A673 (cell line): ENCODE measurements around the gene SLC26A1. TPM values are rescaled to one million over a fixed set of nuclear protein-coding genes. Genes with fewer than 3 reads are reported as not detected.
"Not testable (repeated sequence)": the region's sequence is repeated elsewhere in the genome, so short reads cannot be mapped to it uniquely, and the experiment has no call there.

Experiments used
- BruUV-seq: library from RNA; stranded (reverse); fragments of 400-500 nt; replicated peaks from 2 replicates; lab custom pipeline; 2021; lab: Mats Ljungman, UMichigan
- CTCF ChIA-PET: fragments of 300-600 bp; sonication (Branson Sonifier 250); formaldehyde crosslinking; loops from one replicate; lab custom pipeline; 2022; ENCODE audit warnings: antibody characterized with exemption; lab: Charles Lee
- POLR2A ChIA-PET: fragments of 300-600 bp; sonication (Branson Sonifier 250); formaldehyde crosslinking; loops from one replicate; lab custom pipeline; 2022; ENCODE audit warnings: antibody characterized with exemption; ENCODE audit not compliant: low non-redundant PET; lab: Charles Lee
- DNase-seq: peaks from one replicate; pipeline ENCODE4 v3.0.0-alpha.2; 2015; ENCODE audit warnings: low spot score
- H3K27ac ChIP-seq: fragments of 200-600 bp; sonication (generic); 2 replicates; pipeline ENCODE4 v1.5.1; 2016; ENCODE audit warnings: mixed run types, low read depth, mild to moderate bottlenecking, mixed read lengths, antibody characterized with exemption, low read length; ENCODE audit not compliant: poor library complexity, severe bottlenecking
- H3K27me3 ChIP-seq: fragments of 200-600 bp; sonication (generic); replicated peaks from 2 replicates; pipeline ENCODE4 v1.6.1; 2017; ENCODE audit warnings: mixed run types, low read depth, mild to moderate bottlenecking, mixed read lengths, antibody characterized with exemption, low read length; ENCODE audit not compliant: insufficient read depth, poor library complexity
- H3K36me3 ChIP-seq: fragments of 200-600 bp; sonication (generic); 2 replicates; pipeline ENCODE4 v1.6.1; 2016; ENCODE audit warnings: mixed run types, mild to moderate bottlenecking, mixed read lengths, antibody characterized with exemption, low read length; ENCODE audit not compliant: insufficient read depth, poor library complexity, severe bottlenecking
- H3K4me1 ChIP-seq: fragments of 200-600 bp; sonication (generic); 2 replicates; pipeline ENCODE4 v1.6.1; 2017; ENCODE audit warnings: mixed run types, mild to moderate bottlenecking, mixed read lengths, antibody characterized with exemption, low read length; ENCODE audit not compliant: insufficient read depth, poor library complexity, severe bottlenecking
- H3K4me3 ChIP-seq: fragments of 200-600 bp; sonication (generic); 2 replicates; pipeline ENCODE4 v1.5.1; 2016; ENCODE audit warnings: low read depth, mixed run types, mild to moderate bottlenecking, mixed read lengths, low read length; ENCODE audit not compliant: poor library complexity, severe bottlenecking
- H3K9me3 ChIP-seq: fragments of 200-600 bp; sonication (generic); 2 replicates; pipeline ENCODE4 v1.6.1; 2016; ENCODE audit warnings: mixed run types, low read depth, mild to moderate bottlenecking, mixed read lengths, antibody characterized with exemption, low read length; ENCODE audit not compliant: poor library complexity, severe bottlenecking
- CTCF ChIP-seq: fragments of 300-800, 200-600 bp; sonication (generic); conservative IDR thresholded peaks from 2 replicates; pipeline ENCODE4 v1.5.1; 2017; ENCODE audit warnings: low read depth, mild to moderate bottlenecking, antibody characterized with exemption, low read length, moderate library complexity, mixed read lengths
- EZH2 ChIP-seq: fragments of 200-600 bp; sonication (generic); IDR thresholded peaks from 2 replicates; pipeline ENCODE4 v1.6.1; 2017; ENCODE audit warnings: borderline replicate concordance, low read depth, mild to moderate bottlenecking, mixed read lengths, antibody characterized with exemption, low read length; ENCODE audit not compliant: poor library complexity, severe bottlenecking
- intact Hi-C: fragments of 100-400 bp; cut with micrococcal nuclease; formaldehyde crosslinking; loops from one replicate; pipeline ENCODE4 v1.10.0; 2022; ENCODE audit not compliant: unreplicated experiment
- total RNA-seq: library from RNA; stranded (reverse); gene quantifications from 2 replicates; pipeline ENCODE4 v1.2.3, GENCODE V29; 2021

The SLC26A1 gene
- total RNA-seq, 1 experiment from 2014 or later: 0.30 TPM

- Histone ChIP-seq H3K9me3 (no peaks in the 10 kb centered on the region), H3K27me3 (peaks cover 85% of the 10 kb centered on the region), H3K4me3 (no peak overlapping the region), H3K27ac (no peak overlapping the region), H3K36me3 (no peaks in the 10 kb centered on the region), H3K4me1 (peaks cover 13% of the 10 kb centered on the region)
- intact Hi-C loops: no loop called here
- POLR2A ChIA-PET: no interaction called here
- no TSS peak for BruUV-seq
- TF ChIP-seq EZH2 (no peak), CTCF (no peak)
- DNase-seq: no peak
- CTCF ChIA-PET: no interaction called here
These were observed 6.8 kb upstream of the SLC26A1 start for GRCh38 chr4:999882-1000425.

- Histone ChIP-seq H3K4me1 (peaks cover 13% of the 10 kb centered on the region), H3K27me3 (peaks cover 79% of the 10 kb centered on the region)
- intact Hi-C loops, BruUV-seq, H3K36me3 ChIP-seq, H3K27ac ChIP-seq, POLR2A ChIA-PET, H3K9me3 ChIP-seq, H3K4me3 ChIP-seq: not testable (repeated sequence)
- CTCF ChIA-PET: interaction anchor here (0.8 kb wide), 1 partner anchor 357 kb away, joined by 3 read pairs; no protein-coding TSS in a partner anchor
- DNase-seq: peak; percentile 42
These were observed 6.1 kb upstream of the SLC26A1 start for GRCh38 chr4:999240-999863.

GRCh38 chr4:998096-998691 is 5.0 kb upstream of the SLC26A1 start:
- DNase-seq: no peak
- Histone ChIP-seq H3K9me3 (no peaks in the 10 kb centered on the region), H3K36me3 (no peaks in the 10 kb centered on the region), H3K27ac (no peak overlapping the region), H3K4me3 (no peak overlapping the region), H3K4me1 (peaks cover 13% of the 10 kb centered on the region), H3K27me3 (peaks cover 67% of the 10 kb centered on the region)
- ChIA-PET CTCF (interaction anchor here (0.8 kb wide), 1 partner anchor 358 kb away, joined by 3 read pairs; no protein-coding TSS in a partner anchor), POLR2A (no interaction called here)
- no peak for TF ChIP-seq EZH2
- no peak for TF ChIP-seq CTCF
- no TSS peak for BruUV-seq
- intact Hi-C loops: no loop called here
